Measurements from ENCODE around the gene CUEDC2.
"Not testable (repeated sequence)": the region's sequence is repeated elsewhere in the genome, so short reads cannot be mapped to it uniquely, and the experiment has no call there.

CUEDC2 gene

GRCh38 chr10:102454662-102455487 lies 22.5 kb upstream of the CUEDC2 start:
- DNase-seq: not testable (repeated sequence)

- DNase-seq: no peak
Observed at GRCh38 chr10:102453502-102453901, 21.1 kb upstream of the CUEDC2 start.

- DNase-seq: peak; percentile 34
Observed at GRCh38 chr10:102452672-102453340, 20.4 kb upstream of the CUEDC2 start.

GRCh38 chr10:102451105-102451969 lies 19.0 kb upstream of the CUEDC2 start, which contains the start of gene C10orf95:
C10orf95 (minus strand) TSS chr10:102451543; CDS start chr10:102451093, 450 bp downstream.
- DNase-seq: no peak

- peak; percentile 93 for DNase-seq
Observed at GRCh38 chr10:102450374-102451104, 18.2 kb upstream of the CUEDC2 start.

- DNase-seq: no peak
Observed at GRCh38 chr10:102450124-102450373, 17.7 kb upstream of the CUEDC2 start.

GRCh38 chr10:102449321-102450123 lies 17.1 kb upstream of the CUEDC2 start:
- peak; percentile 92 for DNase-seq

- DNase-seq: no peak
Observed at GRCh38 chr10:102444851-102445250, 12.5 kb upstream of the CUEDC2 start.

GRCh38 chr10:102438374-102438773 lies 6.0 kb upstream of the CUEDC2 start:
- no peak for DNase-seq

- no peak for DNase-seq
Observed at GRCh38 chr10:102437515-102437914, 5.1 kb upstream of the CUEDC2 start.

GRCh38 chr10:102436312-102436711 lies 3.9 kb upstream of the CUEDC2 start:
- no peak for DNase-seq

GRCh38 chr10:102435529-102436233 lies 3.3 kb upstream of the CUEDC2 start:
- peak; percentile 49 for DNase-seq

- no peak for DNase-seq
Observed at GRCh38 chr10:102435133-102435497, 2.7 kb upstream of the CUEDC2 start.

- DNase-seq: no peak
Observed at GRCh38 chr10:102434394-102435132, 2.2 kb upstream of the CUEDC2 start.

GRCh38 chr10:102433619-102434046 lies 1.3 kb upstream of the CUEDC2 start:
- DNase-seq: no peak

- DNase-seq: no peak
Observed at GRCh38 chr10:102431452-102432124, 786 bp downstream of the CUEDC2 start.

- DNase-seq: no peak
Observed at GRCh38 chr10:102429468-102429867, 2.9 kb downstream of the CUEDC2 start.

- DNase-seq: no peak
Observed at GRCh38 chr10:102426803-102427287, 5.5 kb downstream of the CUEDC2 start.

GRCh38 chr10:102425444-102425843 lies 6.9 kb downstream of the CUEDC2 start:
- DNase-seq: no peak

- no peak for DNase-seq
Observed at GRCh38 chr10:102424916-102425315, 7.5 kb downstream of the CUEDC2 start.

Measured in CD4-positive, alpha-beta T cell treated with Interleukin-21 for 1 hour (primary cell).